ENCODE measurements around the gene ITPR3. TPM values are rescaled to one million over a fixed set of nuclear protein-coding genes. Genes with fewer than 3 reads are reported as not detected.

Gene ITPR3
- total RNA-seq: 100 to 1,000 TPM in 2 of 3 donors, 10 to 100 TPM in 1; 60.2 to 111 (median 103) TPM
- long read RNA-seq, donor 1, full-length matches to known transcripts: 1 of 66 reads
- long read RNA-seq, donor 1, partial matches to known transcripts: 57 of 66 reads
- long read RNA-seq, donor 1, other reads (novel, unspliced or antisense): 8 of 66 reads
- long read RNA-seq, donor 2, partial matches to known transcripts: 7 of 9 reads
- long read RNA-seq, donor 2, other reads (novel, unspliced or antisense): 2 of 9 reads

DNA sequence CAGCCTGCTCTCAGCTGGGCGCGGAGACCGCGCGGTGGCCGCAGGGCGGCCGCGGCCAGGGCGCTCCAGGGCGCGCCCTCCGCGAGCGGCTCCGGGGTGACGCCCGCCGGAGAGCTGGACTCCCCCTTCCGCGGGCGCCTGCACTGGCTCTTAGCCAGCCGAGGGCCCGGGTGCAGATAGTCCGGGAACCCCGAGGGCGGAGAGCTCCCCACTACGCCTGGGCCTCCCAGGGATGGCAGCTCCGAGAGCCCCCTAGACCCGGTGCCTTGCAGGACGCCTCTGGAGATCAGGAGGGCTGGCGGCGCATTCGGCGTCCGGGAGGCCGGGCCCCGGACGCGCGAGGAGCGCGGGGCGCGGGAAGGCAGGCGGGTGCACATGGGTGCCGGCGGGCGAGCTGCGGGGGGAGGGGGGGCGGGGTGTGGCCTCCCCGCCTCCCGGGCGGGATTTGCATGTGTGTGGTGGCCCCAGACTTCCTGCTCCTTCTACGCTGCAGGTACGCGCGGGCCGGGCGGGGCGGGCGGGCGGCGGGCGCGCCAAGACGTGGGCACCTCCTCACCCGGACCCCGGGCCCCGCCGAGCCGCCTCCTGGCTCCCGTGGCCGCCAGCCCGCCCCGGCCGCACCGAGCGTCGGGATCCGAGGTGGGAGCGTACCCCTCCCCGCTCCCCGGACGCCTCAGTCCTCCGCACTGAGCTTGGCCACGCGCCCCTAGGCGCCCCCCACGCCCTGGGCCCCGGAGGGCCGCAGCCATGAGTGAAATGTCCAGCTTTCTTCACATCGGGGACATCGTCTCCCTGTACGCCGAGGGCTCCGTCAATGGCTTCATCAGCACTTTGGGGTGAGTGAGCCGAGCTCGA is at the start of gene ITPR3:
ITPR3 (plus strand) TSS at position 467 of the 855 bp plus-strand sequence; CDS start at position 748, 281 bp downstream.
- Histone ChIP-seq H3K4me1 (ENCODE audit: low read depth) (peaks cover 43% of the 10 kb centered on the region), H3K4me3 (peak within 1 kb of the TSS; percentile 60), H3K9me3 (no peaks in the 10 kb centered on the region), H3K36me3 (ENCODE audit: low read depth) (no peaks in the 10 kb centered on the region)
- ATAC-seq (peak; percentile 74), DNase-seq (peak; percentile 79 to 88 (median 85))
- TF ChIP-seq, protein P1, sequence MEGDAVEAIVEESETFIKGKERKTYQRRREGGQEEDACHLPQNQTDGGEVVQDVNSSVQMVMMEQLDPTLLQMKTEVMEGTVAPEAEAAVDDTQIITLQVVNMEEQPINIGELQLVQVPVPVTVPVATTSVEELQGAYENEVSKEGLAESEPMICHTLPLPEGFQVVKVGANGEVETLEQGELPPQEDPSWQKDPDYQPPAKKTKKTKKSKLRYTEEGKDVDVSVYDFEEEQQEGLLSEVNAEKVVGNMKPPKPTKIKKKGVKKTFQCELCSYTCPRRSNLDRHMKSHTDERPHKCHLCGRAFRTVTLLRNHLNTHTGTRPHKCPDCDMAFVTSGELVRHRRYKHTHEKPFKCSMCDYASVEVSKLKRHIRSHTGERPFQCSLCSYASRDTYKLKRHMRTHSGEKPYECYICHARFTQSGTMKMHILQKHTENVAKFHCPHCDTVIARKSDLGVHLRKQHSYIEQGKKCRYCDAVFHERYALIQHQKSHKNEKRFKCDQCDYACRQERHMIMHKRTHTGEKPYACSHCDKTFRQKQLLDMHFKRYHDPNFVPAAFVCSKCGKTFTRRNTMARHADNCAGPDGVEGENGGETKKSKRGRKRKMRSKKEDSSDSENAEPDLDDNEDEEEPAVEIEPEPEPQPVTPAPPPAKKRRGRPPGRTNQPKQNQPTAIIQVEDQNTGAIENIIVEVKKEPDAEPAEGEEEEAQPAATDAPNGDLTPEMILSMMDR (IDR thresholded peaks at IDR 0.05): no peak
- intact Hi-C loops (cut with DNase I, micrococcal nuclease): no loop called here

DNA sequence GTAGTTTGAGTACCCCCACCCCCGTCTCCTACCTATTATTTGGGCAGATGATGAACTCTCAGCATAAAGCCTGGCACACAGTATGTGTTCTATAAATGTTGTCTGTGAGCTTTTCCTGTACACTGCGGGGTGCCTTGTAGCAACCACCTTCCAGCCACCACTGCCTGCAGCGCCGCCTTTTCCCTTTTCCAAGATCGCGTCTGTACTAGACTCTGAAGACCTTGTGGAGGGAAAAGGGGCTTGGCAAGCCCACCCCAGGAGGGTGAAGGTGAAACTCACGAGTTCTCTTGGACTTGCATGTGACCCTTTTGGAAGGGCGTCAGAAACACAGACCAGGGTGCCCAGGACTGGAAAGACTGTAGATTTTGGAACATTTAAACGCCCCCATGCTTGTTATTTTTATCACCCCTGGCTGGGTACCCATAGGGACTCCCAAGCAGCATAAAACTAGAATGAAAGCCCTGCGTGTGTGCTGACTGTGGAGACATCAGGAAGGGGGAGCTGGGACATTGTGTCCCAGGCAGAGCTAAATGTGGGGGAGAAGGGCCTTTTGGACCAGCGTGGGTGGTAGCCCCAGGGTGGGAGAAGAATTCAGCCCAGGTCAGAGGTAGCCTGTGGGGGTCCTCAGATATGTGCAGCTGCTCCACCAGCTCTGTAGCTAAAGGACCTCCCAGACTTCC is 49.3 kb upstream of the ITPR3 start:
- peak; percentile 7 for ATAC-seq
- Histone ChIP-seq H3K4me1 (ENCODE audit: low read depth) (peaks cover 5% of the 10 kb centered on the region), H3K4me3 (peak overlapping the region; percentile 18), H3K36me3 (ENCODE audit: low read depth) (peaks cover 6% of the 10 kb centered on the region), H3K9me3 (no peaks in the 10 kb centered on the region)
- intact Hi-C loops (cut with DNase I, micrococcal nuclease): no loop called here
- no peak for DNase-seq
- TF ChIP-seq, protein P1 (IDR thresholded peaks at IDR 0.05): no peak

DNA sequence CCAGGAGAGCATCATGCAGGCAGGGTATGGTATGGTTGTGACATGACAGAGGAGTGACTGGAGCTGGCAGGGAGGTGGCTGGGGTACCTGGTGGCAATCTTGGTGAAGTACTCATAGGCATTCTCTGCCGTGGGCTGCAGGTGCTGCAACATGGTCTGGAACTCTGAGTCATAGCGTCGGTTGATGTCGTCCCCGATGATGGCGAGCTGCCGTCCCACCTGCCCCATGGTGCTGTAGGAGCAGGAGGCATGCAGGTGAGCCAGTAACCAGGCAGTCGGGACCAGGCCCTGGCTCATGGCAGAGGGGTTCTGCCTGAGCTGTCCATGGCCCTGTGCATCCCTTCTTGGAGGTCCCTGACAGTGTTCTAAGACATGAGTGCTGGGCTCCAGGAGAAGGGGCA is 45.9 kb upstream of the ITPR3 start:
- no peak for DNase-seq
- H3K4me1 ChIP-seq (ENCODE audit: low read depth): peaks cover 19% of the 10 kb centered on the region
- intact Hi-C loops (cut with DNase I, micrococcal nuclease): no loop called here
- TF ChIP-seq, protein P1 (IDR thresholded peaks at IDR 0.05): no peak
- H3K36me3 ChIP-seq (ENCODE audit: low read depth): peaks cover 6% of the 10 kb centered on the region
- no peak for ATAC-seq
- no peaks in the 10 kb centered on the region for H3K9me3 ChIP-seq
- no peak overlapping the region for H3K4me3 ChIP-seq

DNA sequence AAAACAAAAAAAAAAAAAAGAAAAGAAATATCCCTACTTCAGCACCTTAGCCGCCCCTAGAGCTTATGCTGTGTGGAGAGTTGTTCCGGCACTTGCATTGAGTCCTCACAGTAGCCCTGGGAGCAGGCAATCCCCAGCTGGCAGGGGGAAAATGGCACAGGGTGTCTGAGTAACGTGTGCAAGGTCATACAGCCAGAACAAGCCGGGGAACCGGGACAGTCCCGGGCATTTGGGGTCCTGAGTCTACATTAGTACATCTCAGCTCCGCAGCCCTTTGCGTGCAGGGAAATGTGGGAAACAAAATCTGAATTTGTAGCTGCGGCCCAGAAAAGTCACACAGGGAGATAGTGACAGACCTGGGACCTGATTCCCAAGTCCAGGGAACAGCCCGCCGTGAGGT is 44.5 kb upstream of the ITPR3 start:
- DNase-seq: no peak
- Histone ChIP-seq H3K36me3 (ENCODE audit: low read depth) (peaks cover 6% of the 10 kb centered on the region), H3K9me3 (no peaks in the 10 kb centered on the region), H3K4me1 (ENCODE audit: low read depth) (peaks cover 20% of the 10 kb centered on the region), H3K4me3 (no peak overlapping the region)
- intact Hi-C loops (cut with DNase I, micrococcal nuclease): no loop called here
- TF ChIP-seq, protein P1 (IDR thresholded peaks at IDR 0.05): no peak
- no peak for ATAC-seq

DNA sequence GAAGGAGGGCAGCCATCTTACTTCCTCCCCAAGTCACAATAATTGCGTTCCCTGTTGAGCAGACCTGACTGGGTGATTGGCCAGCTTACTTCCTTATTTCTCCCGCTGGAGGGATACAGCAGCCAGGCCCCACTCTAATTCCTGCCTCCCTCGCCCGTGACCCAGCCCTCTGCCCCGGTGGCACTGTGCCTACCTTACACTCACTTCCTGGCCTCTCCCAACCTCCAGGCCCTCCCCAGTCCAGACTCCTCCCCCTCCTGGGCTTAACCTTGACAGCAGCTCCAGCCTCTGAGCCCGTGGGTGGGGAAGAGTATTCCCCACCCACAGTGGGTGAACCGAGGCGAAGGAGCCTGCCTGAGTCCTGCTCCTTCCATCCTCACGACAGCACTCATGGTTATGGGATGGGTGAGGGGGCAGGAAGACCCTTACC is 44.0 kb upstream of the ITPR3 start:
- peaks cover 6% of the 10 kb centered on the region for H3K36me3 ChIP-seq (ENCODE audit: low read depth)
- TF ChIP-seq, protein P1 (IDR thresholded peaks at IDR 0.05): no peak
- peak; percentile 80 for ATAC-seq
- H3K4me3 ChIP-seq: no peak overlapping the region
- intact Hi-C loops (cut with DNase I, micrococcal nuclease): no loop called here
- DNase-seq: peak; percentile 95 to 97 (median 95)
- peaks cover 17% of the 10 kb centered on the region for H3K4me1 ChIP-seq (ENCODE audit: low read depth)
- H3K9me3 ChIP-seq: no peaks in the 10 kb centered on the region

Data from mucosa of descending colon (tissue), 3 donors.